Forelimb muscle (tissue), 1 donor: ENCODE results near the gene EPHB1. TPM values are rescaled to one million over a fixed set of nuclear protein-coding genes. Genes with fewer than 3 reads are reported as not detected.
"Not testable (repeated sequence)": the region's sequence is repeated elsewhere in the genome, so short reads cannot be mapped to it uniquely, and the experiment has no call there.

Experiments
- DNase-seq: peaks from one replicate; pipeline ENCODE4 v3.0.0-alpha.2; 2013; ENCODE audit warnings: low read depth
- polyA plus RNA-seq: library from polyadenylated mRNA; unstranded; fragments of 120-200 nt; gene quantifications from one replicate; pipeline ENCODE4 v1.2.1, GENCODE V29; 2013; ENCODE audit not compliant: insufficient read length

Gene EPHB1
- polyA plus RNA-seq, 1 donor, result 49.5 TPM

DNA sequence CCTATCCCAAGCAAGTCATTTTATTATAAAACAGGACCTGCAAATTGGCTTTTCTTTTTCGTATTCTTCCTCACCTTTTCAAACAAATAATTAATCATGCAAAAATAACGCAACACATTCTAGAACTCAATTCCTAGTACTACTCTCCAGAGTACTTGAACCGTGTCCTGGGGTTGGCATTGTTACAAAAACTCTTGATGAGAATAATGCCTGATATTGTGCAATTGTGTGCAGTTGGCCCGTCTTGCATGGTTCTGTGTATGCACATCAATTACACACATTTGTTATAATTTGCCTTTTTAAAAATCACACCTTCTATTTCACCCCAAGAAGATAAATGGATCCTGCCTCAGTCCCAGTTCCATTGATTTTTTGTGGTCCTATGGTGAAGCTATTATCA lies 205.4 kb downstream of the EPHB1 start:
- DNase-seq, result no peak

DNA sequence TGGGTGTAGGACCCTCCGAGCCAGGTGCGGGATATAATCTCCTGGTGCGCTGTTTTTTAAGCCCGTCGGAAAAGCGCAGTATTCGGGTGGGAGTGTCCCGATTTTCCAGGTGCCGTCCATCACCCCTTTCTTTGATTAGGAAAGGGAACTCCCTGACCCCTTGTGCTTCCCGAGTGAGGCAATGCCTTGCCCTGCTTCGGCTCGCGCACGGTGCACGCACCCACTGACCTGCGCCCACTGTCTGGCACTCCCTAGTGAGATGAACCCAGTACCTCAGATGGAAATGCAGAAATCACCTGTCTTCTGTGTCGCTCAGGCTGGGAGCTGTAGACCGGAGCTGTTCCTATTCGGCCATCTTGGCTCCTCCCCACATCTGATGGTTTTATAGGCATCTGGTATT lies 210.6 kb downstream of the EPHB1 start:
- DNase-seq, result not testable (repeated sequence)

DNA sequence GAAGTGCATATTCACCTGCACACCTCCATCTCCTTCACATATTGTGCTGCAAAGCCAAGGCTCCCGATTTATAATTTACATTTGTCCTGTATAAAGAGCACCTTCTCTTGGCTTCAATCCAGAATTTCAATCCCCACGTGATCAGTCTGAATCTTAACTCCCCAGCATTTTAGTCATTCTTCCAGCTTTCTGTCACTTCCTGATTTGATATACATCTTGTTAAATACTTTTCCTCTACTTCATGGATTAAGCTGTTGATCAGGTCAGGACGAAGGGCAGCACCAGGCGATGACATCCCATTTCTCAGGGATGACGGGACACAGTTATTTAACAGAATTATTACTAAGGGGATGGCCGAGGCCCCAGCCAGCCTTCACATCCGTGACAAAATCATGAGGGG lies 212.5 kb downstream of the EPHB1 start:
- no peak for DNase-seq

DNA sequence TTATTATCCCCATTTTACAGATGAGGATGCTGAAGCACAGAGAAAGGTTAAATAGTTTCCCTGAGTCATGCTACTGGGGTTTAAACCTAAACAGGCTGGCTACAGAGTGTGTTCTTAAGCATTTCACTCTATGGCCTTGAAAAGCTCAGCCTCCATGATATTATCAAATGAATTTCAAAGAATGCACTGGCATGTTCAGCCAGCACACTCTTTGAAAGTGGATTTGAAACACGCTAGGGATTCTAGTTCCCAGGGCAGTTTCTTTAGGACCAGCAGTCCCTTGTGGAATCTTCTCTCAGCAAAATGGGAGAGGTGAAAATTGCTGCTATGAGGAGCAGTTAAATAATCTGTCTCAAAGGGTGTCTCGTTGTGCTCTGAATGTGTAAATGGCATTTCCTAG lies 213.3 kb downstream of the EPHB1 start:
- no peak for DNase-seq

DNA sequence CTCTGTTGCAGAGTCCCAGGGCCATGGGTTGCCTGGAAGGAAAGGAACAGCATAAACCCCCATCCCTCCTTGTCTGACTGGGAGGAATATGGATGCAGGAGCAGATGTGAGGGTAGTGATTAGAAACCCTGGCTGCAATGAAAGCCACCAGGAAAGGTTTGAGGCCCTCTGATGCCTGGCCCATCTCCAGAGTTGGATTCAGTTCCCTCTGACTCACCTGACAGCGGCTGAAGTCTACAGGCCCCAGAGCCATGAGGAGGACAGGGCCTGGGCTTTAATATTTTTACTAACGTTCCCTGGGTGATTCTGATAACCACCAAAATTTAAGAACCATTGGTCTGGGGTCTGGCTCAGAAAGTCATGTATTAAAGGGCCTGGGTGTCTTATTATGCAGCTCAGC lies 214.0 kb downstream of the EPHB1 start:
- no peak for DNase-seq

DNA sequence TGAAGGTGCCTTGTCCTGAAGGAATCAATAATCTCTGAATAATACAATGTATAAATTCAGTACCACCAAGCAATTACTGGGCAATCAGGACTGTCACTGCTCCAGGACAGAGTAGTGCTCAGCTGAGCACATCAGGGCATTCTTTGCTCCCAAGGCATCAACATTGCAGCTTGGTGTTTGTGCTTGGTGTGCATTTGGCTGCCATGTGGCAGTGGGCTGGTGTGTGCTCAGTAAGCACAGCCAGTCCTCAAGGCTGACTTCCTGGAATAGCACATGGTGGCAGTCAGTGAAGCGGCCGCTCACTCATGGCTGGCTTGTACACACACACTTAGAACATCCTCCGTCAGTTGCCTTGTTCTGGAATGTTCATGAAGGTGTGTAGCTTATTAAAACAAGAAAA lies 217.0 kb downstream of the EPHB1 start:
- DNase-seq, result no peak

DNA sequence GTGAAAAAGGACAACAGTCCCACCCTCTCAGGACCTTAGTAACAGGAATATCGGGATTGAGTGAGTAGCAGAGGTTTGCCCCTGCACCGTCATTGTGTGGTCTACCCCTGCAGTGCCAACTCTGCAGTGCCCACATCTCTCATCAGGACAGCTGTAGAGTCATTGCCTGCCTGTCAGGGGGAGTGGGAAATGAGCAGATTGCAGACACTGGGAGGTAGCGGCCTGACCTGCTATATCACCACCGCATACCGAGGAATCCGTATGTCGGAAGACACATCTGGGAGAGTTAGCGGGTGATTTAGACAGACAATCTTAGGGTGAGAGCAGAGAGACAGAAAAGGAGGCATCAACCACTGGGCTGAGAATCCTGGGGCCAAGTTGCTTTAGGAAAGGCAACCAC lies 218.1 kb downstream of the EPHB1 start:
- no peak for DNase-seq

DNA sequence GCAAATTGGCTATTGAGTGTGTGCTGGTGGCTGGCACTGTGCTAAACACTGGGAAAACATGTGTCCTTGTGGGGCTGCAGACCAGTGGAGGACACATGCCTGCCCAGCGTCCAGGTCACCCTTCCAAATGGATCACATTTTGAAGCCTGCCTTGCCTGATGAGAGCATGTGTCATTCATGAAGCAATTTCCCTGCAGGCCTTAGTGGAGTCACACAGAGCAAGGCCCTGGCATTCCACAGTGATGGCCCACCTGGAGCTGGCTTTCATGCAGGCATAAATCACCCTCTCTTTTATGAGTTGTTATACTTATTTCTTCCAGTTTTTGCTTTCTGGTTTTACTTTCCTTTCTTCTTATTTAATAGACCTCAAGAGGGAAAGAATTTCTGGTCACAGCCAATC lies 219.5 kb downstream of the EPHB1 start:
- no peak for DNase-seq

DNA sequence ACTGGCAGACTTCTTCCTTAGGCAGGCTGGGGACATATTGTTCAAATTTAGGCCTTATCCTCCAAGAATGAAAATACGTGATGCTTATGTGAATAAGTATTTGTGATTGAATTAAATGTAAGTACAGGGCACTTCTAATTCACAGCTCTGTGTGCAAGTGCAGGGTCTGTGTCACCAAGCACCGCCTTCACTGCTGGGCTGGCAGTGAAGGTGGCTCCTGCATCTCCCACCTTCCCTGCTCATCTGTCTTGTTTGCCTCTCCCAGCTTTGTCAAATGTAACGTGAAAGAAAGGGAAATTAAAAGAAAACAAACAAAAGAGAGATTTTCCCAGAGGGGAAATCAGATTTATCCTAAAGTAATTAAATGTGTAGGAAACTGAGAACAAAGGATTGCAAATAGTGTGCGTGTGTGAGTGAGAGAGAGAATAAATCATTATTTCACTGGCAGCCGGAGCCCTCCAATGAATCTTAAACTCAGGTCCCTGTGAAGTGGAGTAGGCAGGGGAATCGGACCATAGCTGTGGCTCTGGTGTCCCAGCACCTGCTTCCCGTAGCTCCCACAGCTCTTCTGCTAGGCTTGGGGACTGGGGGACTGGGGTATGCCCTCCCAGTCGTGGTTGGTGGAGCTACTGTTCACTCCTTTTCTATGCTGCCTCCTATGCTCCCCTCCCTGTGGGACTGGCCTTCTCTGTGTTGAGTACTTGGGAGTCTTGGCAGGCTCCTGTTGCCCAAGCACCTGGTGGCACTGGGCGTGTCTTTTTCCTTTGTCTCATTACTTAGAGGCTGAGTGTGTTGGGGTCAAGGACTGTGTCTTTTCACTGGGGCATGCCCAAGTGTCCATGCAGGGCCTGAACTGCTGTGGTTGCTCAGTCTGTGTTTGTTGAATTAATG lies 222.2 kb downstream of the EPHB1 start:
- DNase-seq, result no peak

DNA sequence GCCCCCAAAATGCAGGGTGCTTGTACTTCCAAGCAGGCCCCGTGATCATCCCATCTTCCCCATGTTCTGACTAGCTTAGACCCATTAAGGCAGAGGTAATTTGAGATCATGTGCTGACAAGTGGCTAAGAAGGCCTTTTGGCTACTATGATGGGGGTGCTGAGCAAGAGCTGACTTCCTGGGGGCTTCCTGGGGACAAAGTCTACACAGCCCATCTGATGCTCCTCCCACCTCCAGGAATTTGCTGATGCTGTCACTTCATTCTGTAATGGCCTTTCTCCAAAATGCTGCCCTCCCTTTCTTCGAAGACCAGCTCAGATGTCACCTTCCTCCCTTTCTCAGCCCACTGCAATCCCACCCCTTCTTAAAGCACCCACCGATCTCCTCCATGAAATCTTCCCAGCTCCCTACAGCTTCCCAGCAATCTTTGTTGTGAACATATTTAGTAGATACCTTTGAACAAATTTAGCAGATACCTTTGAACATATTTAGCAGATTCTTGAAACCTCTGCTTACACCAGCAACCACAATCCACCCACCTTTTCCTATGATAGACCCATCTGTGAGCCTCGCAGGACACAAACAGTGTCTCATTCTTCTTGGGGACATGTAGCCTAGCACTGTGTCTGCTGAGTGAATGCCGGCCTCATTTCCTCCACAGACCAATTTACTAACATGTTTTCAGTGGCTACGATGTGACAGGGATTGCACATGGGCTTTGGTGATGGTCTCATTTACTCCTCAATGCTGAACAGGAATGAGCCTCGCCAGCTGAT lies 223.3 kb downstream of the EPHB1 start:
- no peak for DNase-seq

DNA sequence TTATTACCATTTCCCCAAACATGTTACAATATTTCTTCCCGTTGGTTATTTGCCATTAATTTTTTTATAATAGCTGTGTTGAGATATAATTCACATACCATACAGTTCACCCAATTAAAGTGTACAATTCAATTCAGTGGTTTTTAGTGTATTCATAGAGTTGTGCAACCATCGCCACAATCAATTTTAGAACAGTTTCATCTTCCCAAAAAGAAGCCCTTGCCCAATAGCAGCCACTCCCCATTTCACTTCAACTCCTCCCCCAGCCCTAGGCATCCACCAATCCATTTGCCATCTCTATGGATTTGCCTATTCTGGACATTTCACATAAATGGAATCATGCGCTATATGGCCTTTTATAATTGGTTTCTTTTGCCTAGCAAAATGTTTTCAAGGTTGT lies 225.1 kb downstream of the EPHB1 start:
- no peak for DNase-seq

DNA sequence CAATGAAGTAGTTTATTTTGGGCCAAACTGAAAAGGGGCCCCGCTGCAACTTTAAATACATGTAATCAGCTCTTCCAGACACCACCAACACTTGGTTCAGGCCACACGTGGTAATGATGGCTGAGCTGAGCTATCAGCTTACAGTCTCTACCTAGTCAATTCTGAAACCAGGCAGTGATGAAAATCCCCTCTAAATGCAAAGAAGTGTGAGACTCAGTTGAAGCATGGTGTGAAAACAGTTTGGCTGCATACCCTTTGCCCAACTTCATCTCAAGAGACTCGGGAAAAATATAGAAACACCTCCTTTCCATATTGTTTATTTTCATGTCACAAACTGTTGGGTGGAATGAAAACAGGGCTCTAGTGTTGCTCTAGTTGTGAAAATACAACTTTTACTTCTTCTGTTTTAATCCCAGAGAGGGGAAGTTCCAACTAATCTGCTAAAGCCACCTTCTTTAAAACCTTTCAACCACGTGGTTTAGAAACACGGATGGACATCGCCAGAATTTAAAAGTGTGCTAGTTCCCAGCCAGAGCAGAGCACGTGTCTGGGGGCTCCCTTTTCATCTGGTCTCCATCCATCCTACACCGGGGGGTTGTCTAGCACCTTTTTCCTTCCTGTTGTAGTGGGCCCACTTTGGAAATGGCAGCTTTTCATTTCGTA lies 229.1 kb downstream of the EPHB1 start:
- DNase-seq, result no peak

DNA sequence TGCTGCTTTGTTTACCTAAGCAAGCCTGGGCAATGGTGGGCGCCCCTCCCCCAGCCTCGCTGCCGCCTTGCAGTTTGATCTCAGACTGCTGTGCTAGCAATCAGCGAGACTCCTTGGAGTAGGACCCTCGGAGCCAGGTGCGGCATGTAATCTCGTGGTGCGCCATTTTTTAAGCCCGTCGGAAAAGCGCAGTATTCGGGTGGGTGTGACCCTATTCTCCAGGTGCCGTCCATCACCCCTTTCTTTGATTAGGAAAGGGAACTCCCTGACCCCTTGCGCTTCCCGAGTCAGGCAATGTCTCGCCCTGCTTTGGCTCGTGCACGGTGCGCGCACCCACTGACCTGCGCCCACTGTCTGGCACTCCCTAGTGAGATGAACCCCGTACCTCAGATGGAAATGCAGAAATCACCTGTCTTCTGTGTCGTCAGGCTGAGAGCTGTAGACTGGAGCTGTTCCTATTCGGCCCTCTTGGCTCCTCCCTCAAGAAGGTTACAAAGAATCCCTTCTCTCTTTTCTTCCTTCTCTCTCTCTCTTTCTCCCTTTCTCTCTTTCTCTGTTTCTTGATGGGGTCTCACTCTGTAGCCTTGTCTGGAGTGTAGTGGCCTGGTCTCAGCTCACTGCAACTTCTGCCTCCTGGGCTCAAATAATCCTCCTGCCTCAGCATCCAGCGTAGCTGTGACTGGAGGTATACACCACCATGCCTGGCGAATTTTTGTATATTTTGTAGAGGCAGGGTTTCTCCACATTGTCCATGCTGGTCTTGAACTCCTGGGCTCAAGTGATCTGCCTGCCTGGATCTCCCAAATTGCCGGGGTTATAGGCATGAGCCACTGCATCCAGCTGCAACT lies 235.9 kb downstream of the EPHB1 start:
- DNase-seq, result not testable (repeated sequence)

DNA sequence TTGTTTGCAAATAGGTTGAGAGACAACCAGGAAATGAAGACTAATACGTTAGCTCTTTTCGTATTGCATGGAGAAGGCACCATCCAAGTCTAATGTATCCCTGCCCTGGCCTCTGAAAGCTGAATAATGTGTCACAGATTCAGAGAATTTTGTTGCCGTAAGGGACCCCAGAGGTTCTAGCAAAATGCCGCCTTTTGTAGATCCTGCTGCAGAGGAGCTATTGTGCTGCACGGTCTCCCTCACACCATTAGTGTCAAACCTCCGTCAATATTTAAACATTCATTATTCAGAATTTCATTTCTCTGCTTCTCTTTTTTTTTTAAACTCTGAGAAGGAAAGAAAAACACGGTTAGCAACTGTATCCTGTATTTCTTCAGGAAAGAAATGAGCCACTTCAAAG lies 238.7 kb downstream of the EPHB1 start:
- no peak for DNase-seq

DNA sequence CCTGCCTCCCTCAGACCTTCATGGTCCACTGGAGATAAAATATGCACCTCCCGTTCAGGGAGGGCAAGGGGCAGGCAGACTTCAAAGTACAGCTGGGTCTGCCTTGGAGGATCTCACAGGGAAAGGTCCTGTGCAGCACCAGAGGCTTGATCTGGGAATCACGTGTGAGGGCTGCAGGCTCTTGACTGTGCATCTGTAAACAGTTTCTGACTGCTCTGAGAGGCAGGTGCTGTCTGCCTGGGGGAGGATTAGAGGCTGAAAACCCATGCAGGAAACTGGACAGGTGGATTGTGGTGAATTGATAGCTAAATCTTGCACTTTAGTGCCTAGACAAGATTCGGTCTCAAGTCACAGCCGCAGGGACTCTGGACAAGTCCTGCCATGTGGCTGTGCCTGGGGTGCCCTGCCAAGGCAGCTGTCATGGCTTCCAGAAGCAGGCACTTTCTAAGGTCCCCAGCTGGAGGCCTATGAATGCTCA lies 239.3 kb downstream of the EPHB1 start:
- DNase-seq, result no peak

DNA sequence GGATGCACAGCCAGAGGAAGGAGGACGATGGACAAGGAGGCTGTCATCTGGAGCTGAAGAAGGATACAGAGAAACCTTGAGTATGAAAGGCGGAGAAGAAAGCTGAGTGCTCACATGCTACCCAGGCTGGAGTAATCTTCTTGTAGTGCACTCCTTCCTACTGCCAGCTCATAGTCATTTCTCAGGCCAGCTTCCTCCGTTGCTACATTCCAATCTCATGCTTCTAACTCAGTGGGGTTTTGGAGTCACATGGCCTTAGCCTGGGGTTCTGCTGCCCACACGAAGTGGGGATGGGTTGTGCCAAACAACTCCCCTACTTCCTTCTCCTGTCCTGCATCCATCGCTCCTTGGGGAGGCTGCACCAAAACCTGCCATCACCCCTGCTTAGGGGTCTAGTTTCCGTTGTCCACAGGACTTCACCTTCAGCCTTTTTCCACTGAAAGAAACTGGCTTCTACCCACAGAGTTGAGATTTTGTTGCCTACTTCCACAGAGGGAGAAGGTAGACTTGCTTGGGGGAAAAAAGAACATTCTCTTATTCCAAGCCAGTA lies 239.9 kb downstream of the EPHB1 start:
- no peak for DNase-seq

DNA sequence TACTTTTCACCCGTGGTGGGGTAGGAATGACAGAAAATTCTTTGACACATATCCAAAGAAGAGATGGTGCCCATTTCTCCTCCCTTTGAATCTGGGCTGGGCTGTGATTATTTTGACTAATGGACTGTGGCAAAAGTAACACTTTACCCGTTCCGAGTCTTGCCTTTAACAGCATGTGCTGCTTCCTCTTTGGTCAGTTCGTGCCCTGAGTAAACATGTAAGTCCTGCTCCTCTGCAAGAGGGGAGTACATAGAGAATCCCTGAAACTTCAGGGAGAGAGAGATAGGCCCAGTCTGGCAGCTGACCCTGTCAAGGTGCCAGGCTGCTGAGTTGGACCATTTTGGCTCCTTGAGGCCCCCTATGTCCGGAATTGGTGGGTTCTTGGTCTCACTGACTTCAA lies 243.1 kb downstream of the EPHB1 start:
- DNase-seq, result no peak

DNA sequence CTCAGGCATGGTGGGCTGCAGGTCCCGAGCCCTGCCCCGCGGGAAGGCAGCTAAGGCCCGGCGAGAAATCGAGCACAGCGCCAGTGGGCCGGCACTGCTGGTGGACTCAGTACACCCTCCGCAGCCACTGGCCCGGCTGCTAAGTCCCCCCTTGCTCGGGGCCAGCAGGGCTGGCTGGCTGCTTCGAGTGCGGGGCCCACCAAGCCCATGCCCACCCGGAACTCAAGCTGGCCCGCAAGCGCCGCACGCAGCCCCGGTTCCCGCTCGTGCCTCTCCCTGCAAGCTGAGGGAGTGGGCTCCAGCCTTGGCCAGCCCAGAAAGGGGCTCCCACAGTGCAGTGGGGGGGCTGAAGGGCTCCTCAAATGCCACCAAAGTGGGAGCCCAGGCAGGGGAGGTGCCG lies 244.5 kb downstream of the EPHB1 start:
- not testable (repeated sequence) for DNase-seq

DNA sequence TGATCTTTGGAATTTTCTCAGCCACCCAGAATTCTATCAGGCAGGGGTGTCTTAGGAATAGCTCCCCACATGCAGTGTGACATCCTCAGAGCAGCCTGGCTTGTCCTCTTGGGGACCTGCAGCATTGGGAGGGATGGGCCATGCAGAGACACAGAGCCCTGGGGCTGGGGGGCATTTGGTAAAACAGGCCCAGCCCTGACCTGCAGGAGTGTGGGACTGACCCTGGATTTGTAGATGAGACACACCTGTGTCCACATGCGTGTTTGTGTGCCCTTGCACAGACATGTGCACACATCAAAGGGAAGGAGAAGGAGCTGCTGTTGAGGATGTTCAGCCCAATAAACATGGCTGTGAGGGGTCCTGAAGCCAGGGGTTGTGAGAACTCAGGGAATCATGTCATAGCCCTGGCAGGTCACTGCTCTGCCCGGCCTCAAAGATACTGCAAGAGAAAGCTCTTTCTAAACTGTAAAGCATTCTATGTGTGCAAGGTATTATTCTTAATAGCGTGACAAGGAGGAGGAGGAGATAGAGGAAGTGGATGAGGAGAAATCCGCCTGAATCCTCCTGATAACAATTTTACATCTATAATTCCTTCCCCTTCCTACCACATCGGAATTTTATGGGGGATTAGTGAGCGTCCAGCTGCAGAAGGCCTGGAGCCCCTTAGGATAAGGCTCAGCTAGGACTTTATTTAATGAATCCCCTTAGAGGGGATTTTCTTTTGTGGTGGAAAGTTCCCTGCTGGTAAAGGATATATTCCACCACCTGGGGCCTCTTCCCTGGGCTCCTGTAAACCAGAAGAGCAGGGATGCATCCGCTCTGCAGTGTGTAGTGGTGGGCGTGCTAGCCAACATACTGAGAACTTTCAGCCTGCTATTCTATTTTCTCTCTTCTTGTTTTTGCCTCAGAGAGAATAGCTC lies 245.5 kb downstream of the EPHB1 start:
- no peak for DNase-seq

DNA sequence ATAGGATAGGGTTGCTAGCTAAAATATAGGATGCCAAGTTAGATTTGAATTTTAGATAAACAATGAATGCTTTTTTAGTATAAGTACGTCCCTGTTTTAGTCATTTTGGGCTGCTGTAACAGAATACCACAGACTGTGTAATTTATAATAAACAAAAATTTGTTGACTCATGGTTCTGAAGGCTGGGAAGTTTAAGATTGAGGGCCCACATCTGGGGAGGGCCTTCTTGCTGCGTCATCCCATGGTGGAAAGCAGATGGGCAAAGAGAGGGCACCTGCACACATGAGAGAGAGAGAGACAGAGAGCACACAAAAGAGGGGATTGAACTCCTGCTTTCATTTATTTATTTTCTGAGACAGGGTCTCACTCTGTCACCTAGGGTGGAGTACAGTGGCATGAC lies 246.5 kb downstream of the EPHB1 start:
- no peak for DNase-seq
